AG04450 (cell line): ENCODE results near the gene EXOC3L2. TPM values are rescaled to one million over a fixed set of nuclear protein-coding genes. Genes with fewer than 3 reads are reported as not detected.

Experiments used
- CTCF ChIA-PET: fragments of 300-600, 350-600 bp; formaldehyde crosslinking; extraction: SDS; loops from one replicate; lab custom pipeline; 2022; ENCODE audit warnings: antibody characterized with exemption, inconsistent platforms; lab: Charles Lee
- POLR2A ChIA-PET: fragments of 350-600 bp; formaldehyde crosslinking; extraction: SDS; loops from one replicate; lab custom pipeline; 2021; ENCODE audit warnings: antibody characterized with exemption, inconsistent platforms; lab: Yijun Ruan, JAX
- DNase-seq: peaks from one replicate; pipeline ENCODE4 v3.0.0-alpha.2; 2011; ENCODE audit warnings: low read depth, low spot score
- H3K27ac ChIP-seq: one replicate; pipeline ENCODE4 v1.5.1; 2012; ENCODE audit warnings: low read depth, low read length, control low read depth
- H3K27me3 ChIP-seq: one replicate; pipeline ENCODE4 v1.6.0; 2012; ENCODE audit warnings: low read length; ENCODE audit not compliant: control insufficient read depth, insufficient read depth
- H3K4me3 ChIP-seq: 2 replicates; pipeline ENCODE4 v1.5.1; 2011; ENCODE audit warnings: mild to moderate bottlenecking, low read depth, low read length, control low read depth
- H3K9me3 ChIP-seq: 2 replicates; pipeline ENCODE4 v1.5.1; 2012; ENCODE audit warnings: low read length; ENCODE audit not compliant: control insufficient read depth, insufficient read depth
- CTCF ChIP-seq: IDR thresholded peaks from 2 replicates; pipeline ENCODE4 v1.5.1; 2011; ENCODE audit warnings: low read depth, low read length, control low read depth, inconsistent platforms
- polyA plus RNA-seq: library from polyadenylated mRNA; depleted of rRNA; stranded (reverse); fragments of >200 nt; gene quantifications from 2 replicates; pipeline ENCODE4 v1.2.3, GENCODE V29; 2011

The EXOC3L2 gene
- polyA plus RNA-seq, 1 experiment, result not detected

DNA sequence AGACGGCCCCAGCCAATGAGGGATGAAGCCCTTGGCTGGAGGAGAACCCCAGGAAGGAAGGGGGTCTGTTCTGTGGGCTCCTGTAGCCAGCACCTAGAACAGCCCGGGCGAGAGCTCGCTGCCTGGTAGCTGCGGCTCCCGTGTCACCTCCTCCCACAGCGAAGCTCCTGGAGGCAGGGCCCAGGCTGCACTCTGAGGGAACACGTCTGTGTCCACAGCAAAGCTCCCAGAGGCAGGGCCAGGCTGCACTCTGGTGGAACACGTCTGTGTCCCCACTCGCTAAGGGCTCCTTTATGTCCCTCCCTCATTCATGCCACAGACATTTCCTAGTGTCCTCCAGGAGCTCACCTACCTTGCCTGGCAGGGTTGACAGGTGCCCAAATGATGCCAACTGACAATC is 75.6 kb downstream of the EXOC3L2 start:
- no peak for TF ChIP-seq CTCF
- CTCF ChIA-PET, result no interaction called here
- POLR2A ChIA-PET, result interaction anchor here (0.6 kb wide), 1 partner anchor 376 kb away, joined by 8 read pairs; no protein-coding TSS in a partner anchor

DNA sequence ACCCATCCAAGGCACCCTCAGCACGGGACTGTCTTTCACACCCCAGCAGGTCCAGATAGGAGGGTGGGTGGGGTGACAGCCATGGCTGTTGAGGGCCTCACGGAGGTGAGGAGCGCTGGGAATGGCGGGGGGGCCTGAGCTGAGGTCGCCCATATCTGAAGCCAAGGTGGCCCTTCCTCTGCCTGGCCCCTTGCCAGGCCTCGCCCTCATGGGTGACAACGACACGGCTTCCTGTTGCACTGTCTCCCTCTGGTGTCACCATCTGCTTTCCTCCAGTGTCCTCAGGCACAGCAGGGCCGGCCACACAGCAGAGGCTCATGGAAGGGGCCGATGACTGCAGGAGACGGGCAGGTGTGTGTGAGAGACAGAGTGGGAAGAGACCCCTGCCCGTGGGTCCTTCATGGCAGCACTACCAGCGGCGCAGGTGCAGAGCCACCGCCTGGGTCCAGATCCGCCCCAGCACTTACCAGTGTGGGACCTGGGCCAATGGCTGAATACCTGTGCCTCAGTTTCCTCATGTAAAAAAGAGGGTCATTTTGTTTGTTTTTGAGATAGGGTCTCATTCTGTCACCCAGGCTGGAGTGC is 76.3 kb downstream of the EXOC3L2 start:
- no peak overlapping the region for H3K27ac ChIP-seq
- H3K27me3 ChIP-seq, result no peaks in the 10 kb centered on the region
- H3K9me3 ChIP-seq, result no peaks in the 10 kb centered on the region; the same call in 1 of the 2 replicates
- CTCF ChIA-PET, result no interaction called here
- no peak for TF ChIP-seq CTCF
- POLR2A ChIA-PET, result no interaction called here
- no peak for DNase-seq
- H3K4me3 ChIP-seq, result no peak overlapping the region

More for the DNA sequence above, 75.6 kb downstream of the EXOC3L2 start:
- DNase-seq, result no peak
- Histone ChIP-seq H3K9me3 (no peaks in the 10 kb centered on the region; the same call in 1 of the 2 replicates), H3K27ac (no peak overlapping the region), H3K4me3 (no peak overlapping the region), H3K27me3 (no peaks in the 10 kb centered on the region)

GRCh38 chr19:45166723-45167252 is 78.4 kb downstream of the EXOC3L2 start:
- Histone ChIP-seq H3K9me3 (no peaks in the 10 kb centered on the region; the same call in 1 of the 2 replicates), H3K27me3 (no peaks in the 10 kb centered on the region), H3K27ac (no peak overlapping the region), H3K4me3 (no peak overlapping the region)
- no peak for TF ChIP-seq CTCF
- CTCF ChIA-PET, result no interaction called here
- POLR2A ChIA-PET, result interaction anchor here (1.3 kb wide), 1 partner anchor 11 kb away, joined by 4 read pairs; the partner anchor contains the start of genes BLOC1S3 and TRAPPC6A
- DNase-seq, result no peak

GRCh38 chr19:45164577-45165335 is 80.5 kb downstream of the EXOC3L2 start:
- CTCF ChIA-PET, result interaction anchor here (1.1 kb wide), 2 partner anchors 83 to 173 kb away, joined by 3 to 4 read pairs; no protein-coding TSS in a partner anchor
- no peak for DNase-seq
- Histone ChIP-seq H3K27me3 (peaks cover 6% of the 10 kb centered on the region), H3K9me3 (no peaks in the 10 kb centered on the region; the same call in 1 of the 2 replicates), H3K4me3 (no peak overlapping the region), H3K27ac (no peak overlapping the region)
- POLR2A ChIA-PET, result interaction anchor here (0.6 to 1.9 kb wide), 2 partner anchors 13 to 566 kb away, joined by 4 to 10 read pairs; partner anchors contain the start of genes BLOC1S3, FBXO46 and TRAPPC6A
- no peak for TF ChIP-seq CTCF
